Stimulated activated CD8-positive, alpha-beta memory T cell treated with anti-CD3 and anti-CD28 coated beads, Interleukin-15, amount 100 ng/mL, for 48 hours (primary cell): ENCODE data around the gene HK2.
"Not testable (repeated sequence)": the region's sequence is repeated elsewhere in the genome, so short reads cannot be mapped to it uniquely, and the experiment has no call there.

Experiments
- DNase-seq, 2 donors: peaks; one replicate each; pipeline ENCODE4 v3.0.0-alpha.2; 2020; ENCODE audit warnings: low read depth in 2 of 2

Gene HK2

GRCh38 chr2:74833418-74834233 is at the start of gene HK2:
HK2 (plus strand) TSS chr2:74834127; CDS start chr2:74834581, 454 bp downstream.
- DNase-seq, result peak; percentile 81 to 85

- no peak for DNase-seq
Measured at GRCh38 chr2:74789271-74789670, 44.7 kb upstream of the HK2 start.

DNA sequence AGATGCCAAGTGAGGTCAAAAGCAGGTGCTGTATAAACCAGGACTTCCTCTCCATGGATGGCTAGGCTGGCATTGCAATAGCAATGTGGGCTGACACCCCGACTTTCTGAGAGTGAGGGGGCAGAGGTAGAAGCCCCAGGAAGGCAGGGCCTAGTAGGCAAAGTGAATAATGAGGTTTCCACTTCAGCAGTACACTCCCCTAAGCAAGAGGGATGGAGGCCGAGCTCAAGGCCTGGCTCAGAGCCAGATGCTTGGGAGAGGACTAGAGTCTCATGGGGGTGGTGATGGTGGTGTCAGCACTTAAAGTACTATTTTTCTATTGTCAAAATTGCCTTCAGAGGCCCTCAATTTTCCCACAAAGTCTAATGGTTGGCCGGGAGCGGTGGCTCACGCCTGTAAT is 41.6 kb upstream of the HK2 start:
- no peak for DNase-seq

DNA sequence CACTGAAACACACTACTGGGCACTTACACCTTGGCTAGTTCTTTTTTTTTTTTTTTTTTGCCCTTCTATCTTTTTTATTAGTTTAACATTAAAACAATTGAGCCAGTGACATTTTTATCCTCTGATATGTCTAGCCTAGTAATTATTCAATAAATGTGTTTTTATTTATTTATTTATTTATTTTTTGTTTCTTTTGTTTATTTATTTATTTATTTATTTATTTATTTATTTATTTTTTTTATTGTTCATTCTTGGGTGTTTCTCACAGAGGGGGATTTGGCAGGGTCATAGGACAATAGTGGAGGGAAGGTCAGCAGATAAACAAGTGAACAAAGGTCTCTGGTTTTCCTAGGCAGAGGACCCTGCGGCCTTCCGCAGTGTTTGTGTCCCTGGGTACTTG is 39.0 kb upstream of the HK2 start:
- not testable (repeated sequence) for DNase-seq

DNA sequence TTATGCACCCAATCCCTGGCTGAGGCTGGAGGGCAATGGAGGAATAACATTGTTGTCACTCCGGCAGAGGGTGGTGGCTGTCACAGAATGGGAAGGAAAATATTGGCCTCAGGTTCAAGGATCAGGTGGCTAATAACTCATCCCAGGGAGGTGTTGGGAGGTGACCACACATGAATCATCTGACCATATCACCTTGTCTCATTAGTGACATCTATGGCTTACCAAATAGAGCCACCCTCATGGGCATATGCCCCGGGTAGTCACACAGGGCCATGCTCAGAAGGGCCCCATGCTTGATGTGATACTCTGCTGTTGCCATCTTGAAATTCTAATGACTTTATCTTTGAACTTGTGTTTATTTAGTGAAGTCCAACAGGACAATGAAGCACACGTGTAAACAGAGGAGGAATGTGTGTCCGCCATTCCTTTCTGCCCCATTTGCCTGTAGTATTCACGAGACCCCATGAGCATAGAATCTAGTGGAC is 27.5 kb upstream of the HK2 start:
- DNase-seq, result no peak

- no peak for DNase-seq
Measured at GRCh38 chr2:74806920-74807319, 27.0 kb upstream of the HK2 start.

GRCh38 chr2:74812787-74813590 is 20.9 kb upstream of the HK2 start:
- no peak for DNase-seq

DNA sequence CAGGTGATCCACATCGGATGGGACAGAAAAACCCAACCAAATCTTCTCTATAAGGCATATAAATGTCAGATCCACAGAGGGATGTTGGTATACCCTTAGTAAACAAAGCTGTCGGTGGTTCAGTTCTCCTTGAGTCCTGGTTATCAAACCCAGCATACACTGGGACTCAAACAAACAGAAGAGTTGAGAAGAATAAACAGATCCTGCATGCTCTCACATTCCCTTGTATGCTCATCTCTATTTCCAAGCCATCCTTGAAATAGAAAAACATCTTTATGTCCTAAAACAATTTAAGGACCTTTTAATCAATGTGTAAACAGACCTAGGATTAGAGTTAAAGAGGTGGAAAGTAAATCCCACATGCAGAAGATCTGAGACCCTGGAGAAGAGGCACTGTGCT is 19.8 kb upstream of the HK2 start:
- no peak for DNase-seq

DNA sequence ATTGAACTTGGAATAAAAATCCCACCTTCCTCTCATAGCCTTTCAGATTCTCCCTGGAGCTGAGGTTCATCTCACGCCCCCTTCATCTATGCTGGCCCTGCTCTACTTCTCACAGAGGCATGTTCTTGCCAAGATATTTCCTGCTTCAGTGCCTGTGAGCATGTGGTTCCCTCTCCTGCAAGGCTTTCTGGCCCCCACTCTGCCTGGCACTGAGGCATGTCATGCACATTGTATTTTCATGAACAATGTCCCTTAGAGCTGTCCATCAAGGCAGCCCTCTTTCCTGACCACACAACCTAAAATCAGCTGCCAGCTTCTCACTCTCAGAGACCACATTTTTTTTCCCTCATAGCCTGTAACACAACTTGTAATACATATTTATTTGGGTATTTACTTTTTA is 18.0 kb upstream of the HK2 start:
- no peak for DNase-seq

- DNase-seq, result no peak
Measured at GRCh38 chr2:74816540-74817303, 17.2 kb upstream of the HK2 start.

- no peak for DNase-seq
Measured at GRCh38 chr2:74817304-74817675, 16.6 kb upstream of the HK2 start.

- DNase-seq, result no peak
Measured at GRCh38 chr2:74819702-74820101, 14.2 kb upstream of the HK2 start.

DNA sequence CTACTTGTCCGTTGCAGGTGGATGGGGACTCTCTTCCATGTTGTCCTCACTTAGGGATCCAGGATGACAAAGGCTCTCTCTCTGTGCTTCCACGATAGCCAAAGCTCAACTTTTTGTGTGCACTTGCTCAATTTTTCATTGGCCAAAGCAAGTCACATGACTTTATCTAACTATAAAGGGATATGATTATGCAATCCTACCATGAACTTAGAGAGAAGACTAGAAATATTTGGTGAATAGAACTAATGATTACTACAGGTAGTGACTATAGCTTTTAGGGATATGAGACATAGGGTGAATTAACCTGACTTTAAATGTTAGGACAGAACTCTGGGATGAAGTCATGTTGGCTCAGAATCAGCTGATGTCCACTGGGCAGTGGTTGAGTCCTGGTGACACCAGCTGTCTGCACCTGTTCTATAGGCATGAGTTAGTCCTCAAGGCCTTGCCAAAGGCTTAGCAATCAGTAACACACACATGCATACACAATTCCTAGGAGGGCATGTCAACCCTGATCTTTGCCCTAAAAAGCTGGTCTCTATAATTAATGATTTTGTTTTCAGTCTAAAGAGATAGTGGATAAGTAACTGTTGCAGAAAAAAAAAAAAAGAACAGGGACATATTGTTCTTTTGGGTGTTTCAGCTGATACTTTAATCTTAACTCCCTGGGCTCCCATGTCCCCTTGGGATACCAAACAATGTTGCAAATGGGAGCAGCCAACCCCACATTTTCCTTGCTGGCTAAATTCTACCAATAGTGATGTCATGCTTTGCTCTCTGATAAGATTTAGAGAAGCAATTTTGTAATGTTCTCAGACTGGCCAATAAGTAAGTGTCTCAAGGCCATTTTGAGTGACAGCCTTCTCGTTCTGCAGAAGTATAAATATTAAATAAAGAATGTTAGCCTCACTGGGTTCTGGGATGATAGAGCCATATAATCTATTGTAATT is 12.5 kb upstream of the HK2 start:
- DNase-seq, result no peak

DNA sequence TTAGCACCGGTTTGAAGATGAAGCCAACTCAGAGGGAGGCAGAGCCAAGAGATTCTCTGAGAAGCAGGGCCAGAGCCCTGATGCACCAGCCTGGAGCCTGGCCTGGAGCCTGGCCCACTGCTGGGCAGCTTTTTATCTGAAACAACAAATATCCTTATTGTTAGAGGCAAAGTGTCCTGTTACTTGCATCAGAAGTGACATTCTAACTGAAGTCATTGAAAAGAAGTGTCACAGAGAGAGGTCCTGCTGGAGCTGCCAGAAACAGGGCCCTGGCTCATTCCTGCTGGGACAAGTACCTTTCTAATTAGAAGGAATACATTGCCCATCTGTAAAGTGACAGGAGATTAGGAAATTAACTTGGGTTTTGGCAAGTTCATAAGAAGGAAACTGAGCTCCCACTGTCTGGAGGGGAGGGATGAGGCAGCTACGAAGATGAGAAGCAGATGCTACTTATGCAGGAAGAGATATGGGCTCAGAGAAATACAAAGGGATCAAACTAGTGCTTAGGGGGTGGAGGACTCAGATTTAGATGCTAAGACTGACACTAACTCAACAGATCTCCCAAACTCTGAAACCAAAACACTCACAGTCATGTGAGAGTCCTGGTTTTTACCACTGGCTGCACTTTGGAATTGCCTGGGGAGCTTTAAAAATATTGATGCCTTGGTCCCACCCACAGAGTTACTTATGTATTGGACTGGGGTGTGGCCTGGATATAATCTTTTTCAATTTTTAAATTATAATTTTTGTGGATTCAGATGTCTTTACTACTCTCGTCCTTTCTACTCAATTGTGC is 11.0 kb upstream of the HK2 start:
- DNase-seq, result no peak

DNA sequence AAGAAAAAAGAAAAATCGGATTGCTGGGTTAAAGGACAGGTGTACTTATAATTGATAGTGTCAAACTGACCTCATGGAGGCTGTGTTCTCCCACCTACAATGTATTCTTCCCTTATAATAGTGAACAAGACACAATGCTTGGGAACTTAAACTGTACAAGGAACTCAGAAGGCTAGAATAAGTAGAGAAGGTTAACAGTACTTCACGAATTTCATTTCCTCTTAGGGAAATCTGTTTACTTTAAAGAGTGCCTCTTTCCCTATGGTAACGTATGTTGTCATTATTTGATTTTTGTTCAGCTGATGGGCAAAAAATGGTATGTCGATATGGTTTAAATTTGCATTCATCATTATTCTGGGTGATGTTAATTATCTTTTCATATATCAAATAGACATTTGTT is 9.2 kb upstream of the HK2 start:
- no peak for DNase-seq

DNA sequence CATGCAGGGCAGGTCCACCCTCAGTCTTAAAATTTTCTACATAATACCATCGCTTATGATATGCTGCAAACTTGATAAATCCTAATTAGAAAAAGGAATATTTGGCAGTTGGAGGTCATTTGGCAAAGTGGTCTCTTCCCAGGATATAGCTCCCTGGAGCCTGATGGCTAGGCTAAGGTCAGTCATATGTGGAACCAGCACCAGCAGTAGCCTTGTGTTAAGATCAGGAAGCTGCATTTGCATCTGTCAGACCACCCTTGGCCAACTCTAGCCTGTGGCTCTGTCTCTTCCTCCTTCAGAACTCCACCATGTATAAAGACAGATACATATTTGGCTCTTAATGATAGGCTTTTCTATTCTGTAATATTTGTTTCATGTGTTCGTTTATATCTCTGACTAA is 5.4 kb upstream of the HK2 start:
- DNase-seq, result no peak

DNA sequence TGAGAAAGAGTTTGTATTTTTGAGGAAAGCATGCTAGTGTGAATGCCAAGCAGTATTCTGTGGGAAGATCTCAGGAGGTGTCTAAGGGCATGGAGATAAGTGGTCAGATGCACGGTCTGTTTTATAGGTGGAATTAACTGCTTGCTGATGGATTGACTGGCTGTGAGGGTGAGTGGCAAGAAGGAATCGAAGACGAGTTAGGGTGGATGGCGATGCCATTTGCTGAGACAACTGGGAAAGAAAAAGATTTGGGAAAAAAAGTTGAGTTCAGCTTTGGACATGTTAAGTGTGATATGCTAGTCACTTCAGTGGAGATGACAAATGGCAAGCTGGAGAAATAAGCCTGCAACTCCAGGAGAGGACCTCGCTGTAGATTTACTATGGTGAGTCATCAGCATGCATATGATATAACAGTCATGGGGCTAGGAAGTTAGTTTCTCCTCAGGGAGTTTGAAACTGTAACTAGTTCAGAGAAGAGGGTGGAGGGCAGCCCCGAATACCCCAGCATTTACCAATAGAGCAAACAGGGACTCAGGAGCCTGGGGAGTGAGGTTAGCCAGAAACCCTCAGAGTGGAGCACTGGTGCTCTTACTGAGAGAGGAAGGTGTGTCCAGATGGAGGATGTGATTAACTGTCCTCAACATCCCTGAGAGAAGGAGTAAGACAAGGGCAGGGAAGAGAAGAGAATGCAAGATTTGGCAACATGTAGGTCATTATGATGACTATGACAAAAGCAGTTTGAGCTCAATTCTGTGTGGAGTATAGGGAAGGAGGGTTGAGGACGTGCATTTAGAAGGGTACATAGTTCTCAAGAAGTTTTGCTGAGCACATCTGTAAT is 2.0 kb upstream of the HK2 start:
- DNase-seq, result no peak

GRCh38 chr2:74834234-74834791 is 386 bp downstream of the HK2 start:
- not testable (repeated sequence) for DNase-seq
